HepG2 (cell line): Measurements from ENCODE around the gene SHISAL2B.

Experiments used
- ETV6 ChIP-seq: sonication (generic); formaldehyde crosslinking; conservative IDR thresholded peaks from 2 replicates; pipeline ENCODE4 v1.4.0; 2020; ENCODE audit warnings: missing genetic modification reagents
- SP1 ChIP-seq, 2 experiments: fragments of 450-650 bp in 1 of 2; sonication (generic) in 1 of 2; formaldehyde crosslinking in 1 of 2; IDR thresholded peaks; 2 replicates each; pipeline versions ENCODE4 v1.4.0 to v1.6.1; 2016 to 2020; ENCODE audit warnings: missing genetic modification reagents in 1 of 2
- SP2 ChIP-seq: sonication (generic); formaldehyde crosslinking; IDR thresholded peaks from 2 replicates; pipeline ENCODE4 v1.5.1; 2020; ENCODE audit warnings: mild to moderate bottlenecking, missing genetic modification reagents
- ZNF430 ChIP-seq: sonication (generic); formaldehyde crosslinking; IDR thresholded peaks from 2 replicates; pipeline ENCODE4 v1.9.0; 2021; ENCODE audit warnings: mild to moderate bottlenecking, missing genetic modification reagents
- ZNF543 ChIP-seq: sonication (generic); formaldehyde crosslinking; IDR thresholded peaks from 2 replicates; pipeline ENCODE4 v1.4.0; 2020; ENCODE audit warnings: mild to moderate bottlenecking, missing genetic modification reagents
- ZSCAN30 ChIP-seq: sonication (generic); formaldehyde crosslinking; IDR thresholded peaks from 2 replicates; pipeline ENCODE4 v1.5.0; 2020; ENCODE audit warnings: mild to moderate bottlenecking, missing genetic modification reagents
- TF ChIP-seq, protein P1 (sequence below): sonication (generic); formaldehyde crosslinking; IDR thresholded peaks from 2 replicates; pipeline ENCODE4 v1.9.0; 2021; ENCODE audit warnings: missing genetic modification reagents, borderline replicate concordance

DNA sequence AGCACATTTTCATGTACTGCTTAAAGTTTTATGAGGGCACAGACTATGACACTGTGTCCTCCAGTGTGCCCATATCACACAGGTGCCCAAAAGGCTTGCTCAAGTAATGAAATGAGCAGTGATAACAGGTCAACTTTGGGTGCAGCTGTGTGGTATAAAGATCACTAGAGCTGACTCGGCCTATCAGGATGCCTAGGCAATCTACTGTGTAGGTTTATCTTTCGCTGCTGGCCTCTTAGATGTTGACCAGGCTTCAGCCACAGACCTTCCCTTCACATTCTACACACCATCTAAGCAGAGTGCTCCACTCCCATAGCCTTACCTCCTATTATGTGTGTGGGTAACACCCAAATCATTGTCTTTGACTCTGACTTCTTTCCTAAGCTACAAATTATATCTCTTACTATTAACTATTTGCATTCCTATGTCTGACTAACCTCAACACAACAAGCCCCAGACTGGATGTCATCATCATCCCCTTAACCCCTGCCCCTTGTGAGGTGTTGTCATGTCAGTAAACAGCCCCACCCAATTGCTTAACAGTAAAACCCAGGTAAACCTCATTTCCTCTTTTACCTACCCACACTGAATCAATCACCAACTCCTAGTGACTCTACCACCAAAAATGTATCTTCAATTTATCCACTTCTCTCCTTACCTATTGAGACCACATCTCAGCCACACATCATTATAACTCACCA is 75.7 kb downstream of the SHISAL2B start:
- TF ChIP-seq ZSCAN30 (CRISPR knock-in tag), result no peak
- TF ChIP-seq SP2, result no peak
- no peak for TF ChIP-seq ZNF430 (CRISPR knock-in tag)
- TF ChIP-seq ZNF543 (CRISPR knock-in tag), result no peak
- TF ChIP-seq SP1 (IDR thresholded peaks at IDR 0.05), result no peak
- TF ChIP-seq SP1 (CRISPR knock-in tag; IDR thresholded peaks at IDR 0.05), result no peak
- TF ChIP-seq ETV6 (CRISPR knock-in tag), result no peak
- TF ChIP-seq, protein P1, sequence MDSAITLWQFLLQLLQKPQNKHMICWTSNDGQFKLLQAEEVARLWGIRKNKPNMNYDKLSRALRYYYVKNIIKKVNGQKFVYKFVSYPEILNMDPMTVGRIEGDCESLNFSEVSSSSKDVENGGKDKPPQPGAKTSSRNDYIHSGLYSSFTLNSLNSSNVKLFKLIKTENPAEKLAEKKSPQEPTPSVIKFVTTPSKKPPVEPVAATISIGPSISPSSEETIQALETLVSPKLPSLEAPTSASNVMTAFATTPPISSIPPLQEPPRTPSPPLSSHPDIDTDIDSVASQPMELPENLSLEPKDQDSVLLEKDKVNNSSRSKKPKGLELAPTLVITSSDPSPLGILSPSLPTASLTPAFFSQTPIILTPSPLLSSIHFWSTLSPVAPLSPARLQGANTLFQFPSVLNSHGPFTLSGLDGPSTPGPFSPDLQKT, result no peak
